Muscle of arm (tissue), 12 donors: Measurements from ENCODE around the gene MTSS2. TPM values are rescaled to one million over a fixed set of nuclear protein-coding genes. Genes with fewer than 3 reads are reported as not detected.
A peak's percentile ranks its signal among the peaks of the same experiment; 100 is the strongest.
"Not testable (repeated sequence)": the region's sequence is repeated elsewhere in the genome, so short reads cannot be mapped to it uniquely, and the experiment has no call there.

Source experiments
- DNase-seq: peaks from one replicate; pipeline ENCODE4 v3.0.0-alpha.2; 2013
- polyA plus RNA-seq, 12 donors: library from polyadenylated mRNA; unstranded; fragments of 120-200 nt; gene quantifications; one replicate each; pipeline ENCODE4 v1.2.1, GENCODE V29; 2013; ENCODE audit not compliant: insufficient read length in 12 of 12

The MTSS2 gene
- polyA plus RNA-seq, 12 donors: 80.7 to 148 (median 107) TPM

DNA sequence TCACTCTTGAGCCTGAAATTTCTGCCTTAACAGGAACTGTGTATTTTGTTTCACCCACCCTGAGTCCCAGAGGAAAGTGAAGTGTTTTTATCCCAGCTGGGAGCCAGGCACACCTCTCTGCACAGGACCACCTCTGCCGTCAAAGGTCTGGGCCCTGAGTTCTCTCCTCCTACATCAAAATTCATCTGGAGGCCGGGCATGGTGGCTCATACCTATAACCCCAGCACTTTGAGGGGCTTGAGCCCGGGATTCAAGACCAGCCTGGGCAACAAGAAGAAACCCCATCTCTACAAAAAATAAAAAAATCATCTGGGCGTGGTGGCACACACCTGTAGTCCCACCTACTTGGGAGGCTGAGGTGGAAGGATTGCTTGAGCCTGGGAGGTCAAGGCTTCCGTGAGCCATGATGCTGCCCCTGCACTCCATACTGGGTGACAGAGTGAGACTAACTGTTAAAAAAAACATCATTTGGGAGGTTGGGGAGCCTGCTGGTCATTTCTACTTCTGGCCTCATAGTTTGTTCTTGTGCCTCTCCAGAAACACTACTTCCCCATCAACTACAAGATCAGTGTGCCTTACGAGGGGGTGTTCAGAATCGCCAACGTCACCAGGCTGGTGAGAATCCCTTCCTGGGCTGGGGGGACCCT is 29.7 kb downstream of the MTSS2 start:
- no peak for DNase-seq

DNA sequence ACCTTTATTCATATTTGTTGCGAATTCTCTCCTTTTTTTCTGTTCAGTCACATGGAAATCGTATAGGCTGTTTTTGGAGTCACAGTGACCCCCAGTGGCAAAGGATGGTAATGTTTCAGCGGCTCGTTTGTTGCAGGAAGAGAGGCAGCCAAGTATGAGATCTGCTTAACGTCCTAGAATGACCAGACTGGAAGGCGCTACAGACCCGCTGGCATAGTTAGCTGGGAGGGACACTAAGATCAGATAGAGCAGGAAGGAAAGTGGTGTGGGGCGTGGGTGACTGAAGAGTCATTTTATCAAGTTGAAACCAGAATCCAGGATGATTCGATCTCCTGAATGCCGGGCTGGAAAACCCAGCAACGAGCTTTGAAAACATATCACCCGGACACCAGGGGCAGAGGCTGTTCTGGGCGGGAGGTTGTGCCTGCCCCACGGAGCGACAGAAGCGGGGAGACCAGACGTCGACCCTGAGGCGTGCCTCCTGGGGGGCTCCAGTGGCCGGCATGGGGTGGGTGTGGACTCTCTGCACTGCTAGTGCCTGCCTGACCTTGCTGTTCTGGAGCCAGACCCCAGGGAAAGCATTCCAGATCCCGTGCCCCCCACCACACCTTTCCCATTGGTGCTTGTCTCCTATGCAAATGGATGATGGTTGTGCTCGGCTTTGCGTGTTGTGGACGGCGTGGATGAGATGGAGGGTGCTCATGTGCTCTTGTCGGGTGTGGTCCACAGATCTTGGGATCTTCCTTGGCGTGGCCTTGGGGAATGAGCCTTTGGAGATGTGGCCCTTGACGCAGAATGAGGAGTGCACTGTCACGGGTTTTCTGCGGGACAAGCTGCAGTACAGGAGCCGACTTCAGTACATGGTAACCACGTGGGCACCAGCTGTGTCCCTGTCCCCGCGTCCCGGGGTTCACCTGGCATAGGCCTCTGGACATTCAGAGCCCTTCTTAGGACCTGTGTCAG is 31.8 kb downstream of the MTSS2 start:
- DNase-seq: peak; percentile 92

DNA sequence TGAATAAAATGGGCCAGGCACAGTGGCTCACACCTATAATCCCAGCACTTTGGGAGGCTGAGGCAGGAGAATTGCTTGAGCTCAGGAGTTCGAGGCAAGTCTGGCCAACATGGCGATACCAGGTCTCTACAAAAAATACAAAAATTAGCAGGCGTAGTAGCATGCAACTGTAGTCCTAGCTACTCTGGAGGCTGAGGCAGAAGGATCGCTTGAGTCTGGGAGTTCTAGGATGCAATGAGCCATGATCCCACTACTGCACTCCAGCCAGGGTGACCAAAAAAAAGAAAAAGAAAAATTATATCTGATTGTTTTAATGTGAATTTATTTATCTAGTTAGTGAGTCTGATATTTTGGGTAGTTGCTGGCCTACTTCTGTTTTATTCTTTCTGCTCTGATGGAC is 32.4 kb downstream of the MTSS2 start:
- no peak for DNase-seq

GRCh38 chr16:70652322-70652721 is 33.5 kb downstream of the MTSS2 start:
- no peak for DNase-seq

- no peak for DNase-seq
These were observed 34.3 kb downstream of the MTSS2 start for GRCh38 chr16:70651524-70651923.

DNA sequence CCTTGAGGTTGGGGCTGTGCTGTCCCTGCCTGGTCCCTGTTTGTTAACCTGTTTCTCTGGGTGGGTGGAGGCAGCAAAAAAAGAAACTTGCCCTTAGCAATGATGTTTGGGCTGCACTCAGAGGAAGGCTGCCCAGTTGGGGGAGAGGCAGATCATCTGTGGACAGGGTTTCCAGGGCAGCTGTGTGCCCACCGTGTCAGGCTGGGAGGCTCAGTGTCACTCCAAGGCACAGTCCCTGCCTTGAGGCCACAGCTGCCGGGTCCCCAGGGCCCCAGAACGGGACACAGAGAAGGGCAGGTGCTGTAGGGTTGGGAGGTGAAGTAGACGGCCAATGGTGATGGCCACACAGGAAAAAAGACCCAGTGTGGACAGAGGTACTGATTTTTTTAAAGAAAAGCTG is 35.6 kb downstream of the MTSS2 start:
- DNase-seq: no peak

DNA sequence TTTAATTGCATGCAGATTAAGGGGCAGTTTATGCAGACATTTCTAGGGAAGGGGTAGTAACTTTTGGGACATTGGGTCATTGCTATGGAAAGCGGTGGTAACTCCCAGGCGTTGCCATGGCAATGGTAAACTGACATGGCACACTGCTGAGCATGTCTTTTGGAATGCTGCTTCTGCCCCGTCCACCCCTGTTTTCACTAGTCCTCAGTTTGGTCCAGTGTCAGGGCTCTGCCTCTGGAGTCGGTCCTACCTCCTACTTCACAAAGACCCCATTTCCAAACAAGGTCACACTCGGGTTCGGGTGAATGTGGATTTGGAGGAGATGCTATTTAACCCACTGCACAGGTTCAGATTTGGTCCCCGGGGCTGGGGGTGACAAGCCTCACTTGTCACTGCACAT is 36.6 kb downstream of the MTSS2 start:
- no peak for DNase-seq

DNA sequence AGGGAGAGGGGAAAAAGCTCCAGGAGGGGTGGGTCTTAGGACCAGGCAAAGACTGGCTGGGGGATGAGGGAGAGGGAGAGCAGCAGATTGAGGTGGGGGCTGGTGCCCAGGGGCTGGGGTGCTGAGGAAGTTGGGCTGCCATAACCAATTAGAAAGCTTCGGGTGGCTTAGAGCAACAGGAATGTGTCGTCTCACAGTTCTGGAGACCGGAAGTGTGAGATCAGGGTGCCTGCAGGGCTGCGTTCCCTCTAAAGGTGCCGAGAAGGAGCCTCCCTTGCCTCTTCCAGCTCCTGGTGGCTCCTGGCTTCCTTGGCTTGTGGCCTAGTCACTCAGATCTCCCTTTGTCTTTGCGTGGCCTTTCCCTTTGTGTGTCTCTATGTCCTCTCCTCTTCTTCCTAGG is 37.2 kb downstream of the MTSS2 start:
- DNase-seq: no peak

DNA sequence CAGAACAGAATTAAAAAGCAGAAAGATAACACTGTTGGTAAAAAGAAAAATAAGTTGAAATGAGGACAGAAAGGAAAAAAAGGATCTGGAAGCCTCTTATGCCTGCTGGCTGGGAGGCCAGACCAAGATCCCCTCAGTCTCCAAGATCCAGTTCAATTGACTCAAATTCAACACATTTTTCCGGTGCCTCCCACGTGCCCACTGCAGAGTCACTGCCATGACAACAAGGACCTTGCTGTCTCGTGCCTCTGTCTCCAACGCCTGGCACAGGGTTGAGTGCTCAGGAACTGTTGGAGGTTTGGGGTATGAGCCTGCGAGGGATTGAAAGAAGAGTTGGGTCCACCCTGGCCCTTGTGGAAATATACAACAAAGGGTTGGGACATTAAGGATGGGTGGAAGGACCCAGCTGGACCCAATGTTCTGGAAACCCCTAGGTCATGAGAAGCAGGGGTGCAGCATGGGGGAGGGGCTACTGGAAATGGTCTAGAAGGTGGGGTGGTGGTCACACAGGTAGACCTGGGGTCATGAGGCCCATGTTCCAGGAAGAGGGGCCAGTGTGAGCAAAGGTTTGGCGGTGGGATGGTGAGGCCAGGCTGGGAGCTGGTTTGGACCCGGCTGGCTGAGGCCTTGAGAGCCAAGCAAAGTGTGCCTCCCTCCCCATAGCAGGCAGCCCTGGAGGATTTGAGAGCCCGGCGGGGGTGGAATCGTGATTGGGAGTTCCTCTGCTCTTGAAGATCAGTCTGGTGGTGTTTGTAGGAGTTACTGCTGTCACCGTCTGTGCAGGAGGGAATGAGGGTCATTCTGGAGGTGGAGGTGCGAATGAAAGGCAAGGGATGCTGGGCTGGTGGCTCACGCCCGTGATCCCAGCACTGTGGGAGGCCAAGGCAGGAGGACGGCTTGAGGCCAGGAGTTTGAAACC is 38.2 kb downstream of the MTSS2 start:
- no peak for DNase-seq

DNA sequence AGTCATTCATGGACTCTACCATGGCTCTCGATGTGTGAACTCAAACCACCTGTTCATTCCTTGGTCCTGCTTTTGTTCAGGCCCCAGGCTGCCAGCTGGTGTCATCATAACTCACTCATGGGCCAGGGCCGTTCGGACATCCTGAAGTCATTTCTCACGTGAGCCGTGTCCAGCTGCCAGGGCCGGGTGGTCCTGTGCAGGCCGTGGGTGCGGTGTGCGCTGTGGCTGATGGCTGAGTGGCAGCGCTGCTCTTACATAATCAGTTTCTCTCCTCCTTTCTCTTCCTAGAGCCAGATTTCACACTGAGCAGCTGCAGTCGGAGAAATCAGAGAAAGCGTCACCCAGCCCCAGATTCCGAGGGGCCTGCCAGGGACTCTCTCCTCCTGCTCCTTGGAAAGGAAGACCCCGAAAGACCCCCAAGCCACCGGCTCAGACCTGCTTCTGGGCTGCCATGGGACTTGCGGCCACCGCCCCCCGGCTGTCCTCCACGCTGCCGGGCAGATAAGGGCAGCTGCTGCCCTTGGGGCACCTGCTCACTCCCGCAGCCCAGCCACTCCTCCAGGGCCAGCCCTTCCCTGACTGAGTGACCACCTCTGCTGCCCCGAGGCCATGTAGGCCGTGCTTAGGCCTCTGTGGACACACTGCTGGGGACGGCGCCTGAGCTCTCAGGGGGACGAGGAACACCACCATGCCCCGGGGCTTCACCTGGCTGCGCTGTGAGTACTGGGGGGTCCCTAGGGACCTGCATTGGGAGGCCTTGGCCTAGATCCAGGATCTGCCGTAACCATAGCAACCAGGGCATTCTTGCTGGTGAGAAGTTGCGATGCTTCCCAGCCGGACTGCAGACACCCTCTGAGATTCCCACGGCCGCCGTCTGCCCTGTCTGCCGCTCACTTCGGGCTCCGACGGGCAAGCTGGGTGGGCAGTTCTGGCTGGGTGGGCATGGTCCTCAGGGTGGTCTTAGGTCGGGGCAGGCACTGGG is 39.3 kb downstream of the MTSS2 start, which contains the start of gene IL34:
Gene IL34 (plus strand): TSS at position 300 of the 982 bp plus-strand sequence. CDS start 389 bp downstream, at position 689.
- no peak for DNase-seq

DNA sequence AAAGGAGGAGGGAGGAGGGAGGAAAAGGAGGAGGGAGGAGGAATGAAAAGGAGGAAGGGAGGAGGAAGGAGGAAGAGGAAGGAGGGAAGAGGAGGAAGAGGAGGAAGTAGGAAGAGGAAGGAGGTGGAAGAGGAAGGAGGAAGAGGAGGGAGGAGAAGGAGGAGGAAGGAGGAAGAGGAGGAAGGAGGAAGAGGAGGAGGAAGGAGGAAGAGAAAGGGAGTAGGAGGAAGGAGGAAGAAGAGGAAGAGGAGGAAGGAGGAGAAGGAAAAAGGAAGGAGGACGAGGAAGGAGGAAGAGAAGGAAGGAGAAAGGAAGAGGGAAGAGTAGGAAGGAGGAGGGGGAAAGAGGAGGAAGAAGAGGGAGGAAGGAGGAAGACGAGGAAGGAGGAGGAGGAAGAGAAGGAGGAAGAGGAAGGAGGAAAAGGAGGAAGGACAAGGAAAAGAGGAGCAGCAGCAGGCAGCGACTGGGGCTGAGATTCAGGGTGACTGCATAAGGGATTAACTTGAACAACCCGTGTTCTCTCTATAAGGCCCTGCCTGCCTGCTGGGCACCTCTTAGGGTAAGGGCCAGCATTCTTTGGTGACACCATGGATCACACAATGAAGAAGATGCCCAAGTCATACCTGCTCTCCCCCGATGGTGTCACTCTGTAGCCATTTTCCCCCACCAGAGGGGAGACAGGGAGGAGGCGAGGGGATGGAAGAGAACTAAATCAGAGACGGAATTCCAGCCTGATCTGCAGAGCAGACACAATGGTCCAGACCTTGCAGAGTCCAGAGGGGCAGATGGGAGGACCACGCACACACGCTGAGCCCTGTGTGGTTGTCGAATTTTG is 40.9 kb downstream of the MTSS2 start:
- no peak for DNase-seq

- DNase-seq: not testable (repeated sequence)
These were observed 42.6 kb downstream of the MTSS2 start for GRCh38 chr16:70643264-70643663.

- no peak for DNase-seq
These were observed 43.2 kb downstream of the MTSS2 start for GRCh38 chr16:70642633-70643032.

DNA sequence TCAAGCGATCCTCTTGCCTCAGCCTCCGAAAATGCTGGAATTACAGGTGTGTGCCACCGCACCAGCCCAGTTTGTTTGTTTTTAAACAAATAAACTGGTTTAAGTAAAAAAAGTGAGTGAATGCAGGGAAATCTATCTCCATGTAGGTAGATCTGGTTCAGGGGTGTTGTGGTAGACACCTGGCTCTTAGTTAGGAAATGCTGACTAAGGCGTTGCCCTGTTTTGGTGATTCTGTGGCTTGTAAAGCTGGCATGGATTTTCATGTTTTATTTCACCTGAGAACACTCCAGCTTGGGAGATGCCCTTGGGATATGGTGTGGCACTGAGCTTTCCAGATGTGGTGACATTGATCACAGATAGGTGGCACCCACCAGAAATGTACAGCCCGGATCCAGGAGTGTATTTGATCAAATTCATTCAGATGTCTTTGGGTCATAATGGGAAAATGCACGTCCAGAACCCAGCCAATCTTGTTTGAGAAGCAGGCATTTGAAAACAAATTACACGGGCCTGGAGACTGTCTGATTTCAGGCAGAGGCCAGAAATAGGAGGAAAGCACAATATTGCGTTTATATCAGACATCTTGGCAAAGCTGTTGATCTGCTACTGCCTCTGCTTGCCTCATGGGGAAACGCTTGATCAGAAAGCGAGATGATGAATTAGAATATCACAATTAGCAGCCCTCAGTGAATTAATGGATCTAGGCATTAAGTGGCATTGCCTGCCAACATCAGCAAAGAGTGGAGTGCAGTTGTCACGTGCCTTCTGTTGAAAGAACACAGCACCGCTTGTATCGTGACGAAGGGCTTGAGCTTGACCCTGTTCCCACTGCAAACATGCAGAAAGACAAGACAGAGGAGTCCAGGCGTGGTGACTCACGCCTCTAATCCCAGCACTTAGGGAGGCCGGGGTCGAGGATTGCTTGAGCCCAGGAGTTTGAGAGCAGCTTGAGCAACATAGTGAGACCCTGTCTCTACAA is 46.8 kb downstream of the MTSS2 start:
- DNase-seq: no peak
